ENCODE results near the gene SCN4A. TPM values are rescaled to one million over a fixed set of nuclear protein-coding genes. Genes with fewer than 3 reads are reported as not detected.
"Not testable (repeated sequence)": the region's sequence is repeated elsewhere in the genome, so short reads cannot be mapped to it uniquely, and the experiment has no call there.

Gene SCN4A
- total RNA-seq, 1 donor from 2014 or later, result 99.4 TPM

DNA sequence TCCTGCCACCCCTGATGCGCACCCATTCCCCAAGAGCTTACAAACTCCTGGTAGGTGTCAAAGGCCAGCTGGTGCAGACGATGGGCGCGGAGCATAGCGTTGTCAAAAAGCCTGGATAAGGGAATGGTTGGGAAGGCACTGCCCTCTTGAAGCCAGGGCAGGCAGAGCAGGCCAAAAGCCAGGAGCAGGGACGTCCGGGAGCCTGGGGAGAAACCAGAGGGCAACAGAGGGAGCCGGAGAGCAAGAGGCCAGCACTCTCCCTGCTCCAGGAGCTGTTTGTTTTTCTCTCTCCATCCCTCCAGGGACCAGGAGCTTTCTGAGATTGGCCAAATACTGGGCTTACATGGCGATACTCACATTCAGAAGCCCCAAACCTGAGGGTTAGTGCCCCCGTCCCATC, 54.4 kb downstream of the SCN4A start:
- DNase-seq (ENCODE audit: low read depth), result peak; percentile 43

DNA sequence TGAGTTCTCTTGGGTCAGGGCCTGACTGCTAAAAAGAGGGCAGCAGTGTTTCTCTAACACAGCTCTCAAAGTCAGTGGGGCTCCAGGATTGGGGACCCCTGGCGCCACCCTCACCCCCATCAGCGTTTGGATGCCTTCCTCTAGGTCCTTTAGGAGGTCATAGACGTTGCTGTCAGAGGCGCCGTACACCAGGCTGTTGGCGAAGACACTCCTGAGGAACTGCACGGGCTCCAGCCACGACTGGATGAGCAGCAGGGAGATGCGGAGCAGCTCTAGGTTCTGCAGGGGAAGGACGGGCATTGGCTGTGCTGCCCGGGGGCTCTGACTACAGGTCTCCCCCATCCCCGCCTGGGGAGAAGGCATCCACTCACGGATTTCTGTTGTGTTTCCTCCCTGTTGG, 55.1 kb downstream of the SCN4A start:
- DNase-seq (ENCODE audit: low read depth), result no peak

DNA sequence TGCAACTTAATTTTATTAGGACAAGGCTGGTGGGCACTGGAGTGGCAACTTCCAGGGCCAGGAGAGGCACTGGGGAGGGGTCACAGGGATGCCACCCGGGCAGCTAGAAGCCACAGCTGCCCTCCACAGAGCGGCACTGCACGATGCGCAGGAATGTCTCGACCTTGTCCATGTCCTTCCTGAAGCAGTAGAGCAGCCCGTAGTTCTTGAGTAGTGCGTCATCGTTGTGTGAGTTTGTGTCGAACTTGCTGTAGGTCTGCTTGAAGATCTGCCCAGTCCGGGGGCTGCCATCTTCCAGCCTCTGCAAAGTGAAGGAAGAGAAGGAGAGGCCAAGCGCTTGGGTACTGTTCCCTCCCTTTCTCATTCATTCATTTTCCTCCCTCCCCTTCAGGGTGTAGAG, 55.5 kb downstream of the SCN4A start:
- DNase-seq (ENCODE audit: low read depth), result not testable (repeated sequence)

DNA sequence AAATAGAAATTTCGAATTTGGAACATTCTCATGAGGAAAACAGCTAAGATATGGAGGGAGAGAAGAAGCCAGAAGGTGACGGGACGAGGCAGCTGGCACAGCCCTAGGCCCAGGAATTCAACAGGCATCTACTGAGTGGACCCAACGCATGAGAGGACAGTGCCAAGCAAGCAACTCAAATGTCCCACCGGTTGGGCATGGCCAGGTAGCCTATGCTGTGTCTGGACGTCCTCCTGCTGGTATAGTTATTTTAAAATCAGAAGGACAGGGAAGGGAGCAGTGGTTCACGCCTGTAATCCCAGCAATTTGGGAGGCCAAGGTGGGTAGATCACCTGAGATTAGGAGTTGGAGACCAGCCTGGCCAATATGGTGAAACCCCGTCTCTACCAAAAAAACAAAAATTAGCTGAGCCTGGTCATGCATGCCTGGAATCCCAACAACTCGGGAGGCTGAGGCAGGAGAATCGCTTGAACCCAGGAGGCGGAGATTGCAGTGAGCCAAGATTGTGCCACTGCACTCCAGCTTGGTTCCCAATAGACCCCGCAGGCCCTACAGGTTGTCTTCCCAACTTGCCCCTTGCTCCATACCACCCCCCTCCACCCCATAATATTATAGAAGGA, 56.0 kb downstream of the SCN4A start:
- no peak for DNase-seq (ENCODE audit: low read depth)

DNA sequence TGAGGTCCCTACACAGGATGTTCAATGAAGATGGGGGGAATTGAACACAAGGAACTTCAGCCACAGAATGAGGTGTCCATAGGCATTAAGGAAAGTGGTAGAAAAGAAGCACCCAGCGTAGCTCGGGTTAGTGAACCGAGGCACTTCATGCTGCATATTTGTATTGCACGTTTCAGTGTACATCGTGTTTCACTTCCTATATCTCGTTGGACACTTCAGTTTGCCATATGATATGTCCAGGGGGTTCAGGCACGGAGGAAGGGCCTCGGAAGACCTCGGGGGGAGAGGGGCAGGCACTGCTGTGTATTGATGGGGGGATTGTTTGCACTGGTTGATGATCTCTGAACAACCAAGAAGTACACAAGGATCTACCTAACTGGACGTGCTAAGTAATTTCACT, 57.0 kb downstream of the SCN4A start:
- not testable (repeated sequence) for DNase-seq (ENCODE audit: low read depth)

DNA sequence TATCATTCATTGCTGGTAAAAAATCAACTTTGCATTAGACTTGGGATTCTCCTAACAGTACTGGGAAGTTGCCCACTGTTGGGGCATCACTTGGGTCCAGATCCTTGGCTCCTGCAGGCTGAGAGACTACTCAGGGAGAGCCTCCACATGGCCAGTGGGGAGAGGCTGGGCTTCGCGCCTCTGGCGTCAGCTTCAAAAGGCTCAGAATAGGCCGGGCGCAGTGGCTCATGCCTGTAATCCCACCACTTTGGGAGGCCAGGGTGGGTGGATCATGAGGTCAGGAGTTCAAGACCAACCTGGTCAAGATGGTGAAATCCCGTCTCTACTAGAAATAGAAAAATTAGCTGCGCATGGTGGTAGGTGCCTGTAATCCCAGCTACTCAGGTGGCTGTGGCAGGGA, 58.2 kb downstream of the SCN4A start:
- no peak for DNase-seq (ENCODE audit: low read depth)

DNA sequence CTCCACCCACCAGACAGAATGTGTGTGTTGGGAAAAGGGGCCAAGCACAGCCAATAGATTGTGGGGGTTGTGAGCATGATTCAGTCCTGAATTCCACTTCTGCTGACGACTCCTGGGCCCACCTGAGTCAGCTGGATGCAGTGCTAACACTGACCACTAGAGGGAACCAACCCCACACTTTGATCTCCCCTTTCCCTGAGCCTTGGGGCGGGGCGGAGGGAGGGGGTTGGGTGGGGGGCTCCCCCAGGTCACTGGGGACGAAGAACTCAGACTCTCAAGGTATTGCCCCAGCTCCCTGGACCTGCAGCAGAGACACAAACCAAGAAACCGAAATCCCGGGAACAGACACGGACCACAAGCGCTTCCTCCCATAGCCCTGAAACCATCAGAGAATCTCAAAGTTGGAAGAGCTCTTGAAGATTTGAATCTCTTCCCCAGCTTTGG, 61.0 kb downstream of the SCN4A start:
- peak; percentile 31 for DNase-seq (ENCODE audit: low read depth)

DNA sequence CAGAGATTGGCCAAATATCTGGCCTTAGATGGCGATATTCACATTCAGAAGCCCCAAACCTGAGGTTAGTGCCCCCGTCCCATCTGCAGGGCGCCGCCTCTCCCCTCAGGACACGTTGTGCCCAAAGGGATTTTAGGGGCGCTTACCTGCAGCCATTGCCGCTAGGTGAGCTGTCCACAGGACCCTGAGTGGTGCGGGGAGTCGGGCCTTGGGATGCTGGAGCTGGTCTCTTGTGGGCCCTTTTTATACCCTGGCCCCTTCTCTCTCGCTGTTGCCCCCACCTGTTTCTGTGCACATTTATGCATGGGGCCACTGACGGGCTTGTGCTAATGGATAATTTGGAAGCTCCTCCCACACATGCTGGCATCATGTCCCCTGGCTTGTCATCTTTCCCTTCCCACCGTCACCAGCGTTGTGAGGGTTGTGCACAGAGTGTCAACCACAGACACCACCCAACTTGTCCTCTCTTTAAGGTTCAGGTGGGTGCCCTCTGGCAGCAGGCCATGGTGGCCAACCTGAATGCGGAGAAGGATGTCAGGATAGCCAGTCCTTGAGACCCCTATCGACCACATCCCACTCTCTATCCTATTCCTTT, 61.6 kb downstream of the SCN4A start, which contains the start of gene CSHL1:
Gene CSHL1 (minus strand): TSS at position 218 of the 595 bp plus-strand sequence. CDS start 62 bp downstream, at position 156.
- DNase-seq (ENCODE audit: low read depth), result no peak

DNA sequence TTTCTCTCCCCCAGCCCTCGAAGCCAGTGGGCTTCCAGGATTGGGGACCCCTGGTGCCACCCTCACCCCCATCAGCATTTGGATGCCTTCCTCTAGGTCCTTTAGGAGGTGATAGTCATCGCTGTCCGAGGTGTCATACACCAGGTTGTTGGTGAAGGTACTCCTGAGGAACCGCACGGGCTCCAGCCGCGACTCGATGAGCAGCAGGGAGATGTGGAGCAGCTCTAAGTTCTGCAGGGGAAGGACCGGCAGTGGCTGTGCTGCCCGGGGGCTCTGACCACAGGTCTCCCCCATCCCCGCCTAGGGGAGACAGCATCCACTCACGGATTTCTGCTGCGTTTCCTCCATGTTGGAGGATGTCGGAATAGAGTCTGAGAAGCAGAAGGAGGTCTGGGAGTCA, 62.6 kb downstream of the SCN4A start:
- no peak for DNase-seq (ENCODE audit: low read depth)

DNA sequence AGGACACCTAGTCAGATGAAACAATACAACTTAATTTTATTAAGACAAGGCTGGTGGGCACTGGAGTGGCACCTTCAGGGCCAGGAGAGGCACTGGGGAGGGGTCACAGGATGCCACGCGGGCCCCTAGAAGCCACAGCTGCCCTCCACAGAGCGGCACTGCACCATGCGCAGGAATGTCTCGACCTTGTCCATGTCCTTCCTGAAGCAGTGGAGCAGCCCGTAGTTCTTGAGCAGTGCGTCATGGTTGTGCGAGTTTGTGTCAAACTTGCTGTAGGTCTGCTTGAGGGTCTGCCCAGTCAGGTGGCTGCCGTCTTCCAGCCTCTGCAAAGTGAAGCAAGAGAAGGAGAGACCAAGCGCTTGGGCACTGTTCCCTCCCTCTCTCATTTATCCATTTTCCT, 63.1 kb downstream of the SCN4A start:
- DNase-seq (ENCODE audit: low read depth), result not testable (repeated sequence)

DNA sequence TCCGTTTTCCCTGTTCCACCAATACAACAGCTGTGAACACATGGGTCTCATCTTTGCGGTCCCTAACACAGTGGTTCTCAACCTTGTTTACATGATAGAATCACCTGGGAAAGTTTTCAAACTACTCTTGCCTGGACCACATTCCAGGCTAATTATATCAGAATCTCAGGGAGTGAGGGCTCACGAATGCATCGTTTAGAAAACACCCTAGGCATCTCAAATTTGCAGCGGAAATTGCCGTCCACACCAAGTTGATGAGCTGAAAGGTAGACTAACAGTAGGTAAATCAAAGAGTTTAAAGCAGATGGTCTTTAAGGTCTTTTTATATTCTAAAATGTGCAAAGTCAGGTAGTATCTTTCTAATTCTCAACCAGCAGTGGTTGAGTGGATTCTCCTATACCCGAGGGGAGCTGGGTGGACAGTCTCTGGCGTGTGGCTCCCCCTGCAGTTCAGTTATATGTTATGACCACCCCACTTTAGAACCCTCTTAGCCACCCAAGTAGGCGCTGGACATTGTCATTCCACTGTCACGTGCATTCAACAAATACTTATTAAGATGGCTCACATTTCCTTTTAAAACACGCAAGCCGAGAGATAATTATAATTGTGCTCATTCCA, 65.4 kb downstream of the SCN4A start:
- peak; percentile 13 for DNase-seq (ENCODE audit: low read depth)

DNA sequence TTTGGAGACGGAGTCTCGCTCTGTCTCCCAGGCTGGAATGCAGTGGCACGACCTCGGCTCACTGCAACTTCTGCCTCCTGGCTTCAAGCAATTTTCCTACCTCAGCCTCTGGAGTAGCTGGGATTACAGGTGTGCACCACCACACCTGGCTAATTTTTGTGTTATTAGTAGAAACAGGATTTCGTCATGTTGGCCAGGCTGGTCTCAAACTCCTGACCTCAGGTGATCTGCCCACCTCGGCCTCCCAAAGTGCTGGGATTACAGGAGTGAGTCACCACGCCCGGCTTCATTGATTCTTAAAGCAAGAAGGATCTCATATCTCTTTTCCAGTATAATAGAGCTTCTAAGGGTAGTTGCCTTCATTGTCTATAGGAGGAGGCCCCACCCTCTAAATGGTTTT, 67.9 kb downstream of the SCN4A start:
- not testable (repeated sequence) for DNase-seq (ENCODE audit: low read depth)

DNA sequence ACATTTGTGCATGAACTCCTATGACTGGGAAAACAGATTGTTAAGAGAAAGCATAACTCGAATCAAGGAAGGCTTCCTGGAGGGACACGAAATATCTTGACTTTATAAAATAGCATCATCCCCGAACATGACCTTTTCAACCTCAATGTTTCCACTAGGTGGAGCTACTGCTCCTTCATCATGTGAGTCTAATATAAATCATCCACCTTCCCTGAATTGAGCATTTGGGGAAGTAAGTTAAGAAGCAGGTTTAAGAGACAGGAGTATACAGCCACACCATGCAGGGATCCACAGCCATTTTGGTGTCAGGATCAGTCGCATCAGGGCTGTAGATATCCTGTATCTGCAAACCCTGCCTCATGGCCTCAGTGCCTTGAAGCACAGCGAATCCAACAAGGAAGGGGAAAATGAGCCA, 68.9 kb downstream of the SCN4A start:
- DNase-seq (ENCODE audit: low read depth), result peak; percentile 11

DNA sequence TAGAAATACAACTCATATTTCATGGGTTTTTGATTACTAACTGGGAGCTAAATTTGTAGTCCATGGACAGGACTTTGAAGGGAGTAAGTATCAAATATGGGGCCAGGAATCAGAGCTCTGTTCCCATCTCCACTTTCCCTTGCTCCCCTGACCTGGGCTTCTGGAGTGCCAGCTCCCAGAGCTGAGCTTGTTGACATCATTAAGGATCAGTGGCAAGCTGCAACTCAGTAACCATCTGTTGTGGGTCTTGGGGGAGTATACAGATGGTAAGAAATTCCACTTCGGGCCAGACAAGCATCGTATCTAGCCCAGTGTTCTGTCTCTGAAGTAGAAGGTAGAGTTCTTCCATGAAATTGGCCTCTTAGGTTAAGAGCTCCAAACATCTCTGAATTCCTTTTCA, 70.7 kb downstream of the SCN4A start:
- peak; percentile 14 for DNase-seq (ENCODE audit: low read depth)

DNA sequence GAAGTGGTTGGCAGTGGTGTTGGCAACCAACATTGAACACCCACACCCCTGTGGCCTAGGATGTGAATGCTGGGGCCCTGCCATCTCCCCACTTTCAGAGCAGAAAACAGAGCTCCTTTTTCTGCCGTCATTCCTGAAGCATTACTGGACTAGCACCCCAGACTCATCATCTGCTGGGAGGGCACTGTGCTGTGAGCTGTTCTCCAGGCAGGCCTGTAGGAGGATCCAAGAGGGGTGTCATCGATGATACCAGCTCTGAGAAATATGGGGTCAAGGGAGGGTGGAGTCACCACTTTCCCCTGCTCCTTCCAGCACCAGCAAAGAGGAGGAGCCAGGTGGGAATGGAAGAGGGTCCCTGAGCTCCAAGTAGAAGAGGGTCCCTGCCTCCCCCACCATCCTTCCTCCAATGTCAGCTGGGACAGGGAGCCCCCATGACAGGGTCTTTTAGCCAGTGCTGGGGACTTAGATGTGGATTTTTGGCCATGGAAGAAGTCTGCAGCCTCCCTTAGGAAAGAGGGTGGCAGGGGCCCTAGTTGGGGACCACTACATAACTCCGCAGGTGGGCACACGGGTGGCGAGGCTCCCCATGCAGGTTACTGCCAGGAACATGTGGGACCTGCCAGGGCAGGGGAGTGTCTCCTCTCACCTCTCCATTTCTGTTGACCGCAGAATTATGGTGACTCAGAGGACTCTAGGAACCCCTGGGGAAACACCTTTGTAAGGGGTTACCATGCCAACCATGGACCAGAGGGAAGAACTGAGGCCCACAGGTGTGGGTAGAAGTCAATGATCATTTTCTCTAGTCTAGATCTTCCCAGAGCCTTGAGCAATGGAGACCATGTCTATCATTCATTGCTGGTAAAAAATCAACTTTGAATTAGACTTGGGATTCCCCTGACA, 73.6 kb downstream of the SCN4A start:
- DNase-seq (ENCODE audit: low read depth), result not testable (repeated sequence)

DNA sequence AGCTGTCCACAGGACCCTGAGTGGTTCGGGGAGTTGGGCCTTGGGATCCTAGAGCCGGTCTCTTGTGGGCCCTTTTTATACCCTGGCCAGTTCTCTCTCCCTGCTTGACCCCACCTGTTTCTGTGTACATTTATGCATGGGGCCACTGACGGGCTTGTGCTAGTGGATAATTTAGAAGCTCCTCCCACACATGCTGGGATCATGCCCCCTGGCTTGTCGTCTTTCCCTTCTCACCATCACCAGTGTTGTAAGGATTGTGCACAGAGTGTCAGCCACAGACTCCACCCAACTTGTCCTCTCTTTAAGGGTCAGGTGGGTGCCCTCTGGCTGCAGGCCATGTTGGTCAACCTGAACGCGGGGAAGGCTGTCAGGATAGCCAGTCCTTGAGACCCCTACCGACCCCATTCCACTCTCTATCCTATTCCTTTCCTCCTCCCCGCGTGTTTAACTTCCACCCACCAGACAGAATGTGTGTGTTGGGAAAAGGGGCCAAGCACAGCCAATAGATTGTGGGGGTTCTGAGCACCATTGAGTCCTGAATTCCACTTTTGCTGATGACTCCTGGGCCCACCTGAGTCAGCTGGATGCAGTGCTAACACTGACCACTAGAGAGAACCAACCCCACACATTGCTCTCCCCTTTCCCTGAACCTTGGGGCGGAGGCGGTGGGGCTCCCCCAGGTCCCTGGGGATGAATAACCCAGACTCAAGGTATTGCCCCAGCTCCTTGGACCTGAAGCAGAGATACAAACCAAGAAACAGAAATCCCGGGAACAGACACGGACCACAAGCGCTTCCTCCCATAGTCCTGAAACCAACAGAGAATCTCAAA, 76.0 kb downstream of the SCN4A start, which contains the start of gene CSH1:
Gene CSH1 (minus strand): TSS at position 51 of the 831 bp plus-strand sequence. CDS start 63 bp downstream, outside the sequence.
- not testable (repeated sequence) for DNase-seq (ENCODE audit: low read depth)

DNA sequence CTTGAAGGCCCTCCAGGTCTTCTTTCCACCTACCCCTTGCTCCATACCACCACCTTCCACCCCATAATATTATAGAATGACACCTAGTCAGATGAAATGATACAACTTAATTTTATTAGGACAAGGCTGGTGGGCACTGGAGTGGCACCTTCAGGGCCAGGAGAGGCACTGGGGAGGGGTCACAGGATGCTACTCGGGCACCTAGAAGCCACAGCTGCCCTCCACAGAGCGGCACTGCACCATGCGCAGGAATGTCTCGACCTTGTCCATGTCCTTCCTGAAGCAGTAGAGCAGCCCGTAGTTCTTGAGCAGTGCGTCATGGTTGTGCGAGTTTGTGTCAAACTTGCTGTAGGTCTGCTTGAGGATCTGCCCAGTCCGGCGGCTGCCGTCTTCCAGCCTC, 77.9 kb downstream of the SCN4A start:
- DNase-seq (ENCODE audit: low read depth), result not testable (repeated sequence)

DNA sequence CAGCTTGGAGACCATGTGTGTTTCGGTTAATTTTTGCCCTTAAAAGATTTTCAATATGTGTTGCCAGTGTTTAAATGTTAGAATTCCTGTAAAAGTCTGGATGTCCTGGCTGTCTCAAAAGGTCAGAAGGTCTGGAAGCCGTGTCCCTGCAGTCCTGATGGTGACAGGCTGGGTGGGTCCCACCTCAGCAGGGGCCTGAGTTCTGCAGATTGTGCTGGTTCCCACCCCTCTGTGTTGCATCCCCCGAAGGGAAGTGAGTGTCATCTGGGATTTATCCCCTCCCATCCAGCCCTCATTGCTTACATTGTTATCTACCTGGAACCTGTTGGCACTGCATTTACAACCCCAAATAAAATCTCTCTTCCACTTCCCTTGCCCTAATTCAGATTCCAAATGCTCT, 78.7 kb downstream of the SCN4A start:
- not testable (repeated sequence) for DNase-seq (ENCODE audit: low read depth)

DNA sequence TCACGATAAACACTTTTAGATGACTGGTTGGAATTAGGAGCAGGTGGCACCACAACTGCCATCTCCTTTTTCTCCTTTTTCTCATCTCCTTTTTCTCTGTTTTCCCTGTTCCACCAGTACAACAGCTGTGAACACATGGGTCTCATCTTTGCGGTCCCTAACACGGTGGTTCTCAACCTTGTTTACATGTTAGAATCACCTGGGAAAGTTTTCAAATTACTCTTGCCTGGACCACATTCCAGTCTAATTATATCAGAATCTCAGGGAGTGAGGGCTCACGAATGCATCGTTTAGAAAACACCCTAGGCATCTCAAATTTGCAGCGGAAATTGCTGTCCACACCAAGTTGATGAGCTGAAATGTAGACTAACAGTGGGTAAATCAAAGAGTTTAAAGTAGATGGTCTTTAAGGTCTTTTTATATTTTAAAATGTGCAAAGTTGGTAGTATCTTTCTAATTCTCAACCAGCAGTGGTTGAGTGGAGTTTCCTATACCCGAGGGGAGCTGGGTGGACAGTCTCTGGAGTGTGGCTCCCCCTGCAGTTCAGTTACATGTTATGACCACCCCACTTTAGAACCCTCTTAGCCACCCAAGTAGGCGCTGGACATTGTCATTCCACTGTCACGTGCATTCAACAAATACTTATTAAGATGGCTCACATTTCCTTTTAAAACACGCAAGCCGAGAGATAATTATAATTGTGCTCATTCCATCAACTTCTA, 80.2 kb downstream of the SCN4A start:
- DNase-seq (ENCODE audit: low read depth), result peak; percentile 17

All from myocyte (in vitro differentiated cells).